Measurements from ENCODE around the gene SPPL2A.

DNA sequence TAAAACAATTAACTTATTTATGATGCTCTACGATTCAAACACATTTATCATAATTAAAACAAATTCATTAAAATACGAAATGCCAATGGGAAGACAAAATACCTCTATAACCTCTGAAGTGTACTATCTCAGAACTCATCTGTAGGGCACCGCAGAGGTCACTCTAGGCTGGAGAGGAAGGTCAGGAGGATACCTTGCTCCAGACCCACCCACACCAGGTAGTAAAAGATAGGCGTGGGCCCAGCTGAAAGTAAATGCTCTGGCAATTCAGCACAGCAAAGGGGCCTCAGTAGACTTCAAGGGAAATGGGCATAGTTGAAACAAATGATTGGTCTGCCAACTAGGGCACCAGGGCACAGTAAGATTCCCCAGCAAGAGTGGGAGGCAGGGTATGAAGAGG lies 26.0 kb upstream of the SPPL2A start:
- TF ChIP-seq EZH2 (IDR thresholded peaks at IDR 0.05; ENCODE audit: borderline replicate concordance, low read depth, low read length, poor library complexity, severe bottlenecking), result no peak
- TF ChIP-seq, protein P1, sequence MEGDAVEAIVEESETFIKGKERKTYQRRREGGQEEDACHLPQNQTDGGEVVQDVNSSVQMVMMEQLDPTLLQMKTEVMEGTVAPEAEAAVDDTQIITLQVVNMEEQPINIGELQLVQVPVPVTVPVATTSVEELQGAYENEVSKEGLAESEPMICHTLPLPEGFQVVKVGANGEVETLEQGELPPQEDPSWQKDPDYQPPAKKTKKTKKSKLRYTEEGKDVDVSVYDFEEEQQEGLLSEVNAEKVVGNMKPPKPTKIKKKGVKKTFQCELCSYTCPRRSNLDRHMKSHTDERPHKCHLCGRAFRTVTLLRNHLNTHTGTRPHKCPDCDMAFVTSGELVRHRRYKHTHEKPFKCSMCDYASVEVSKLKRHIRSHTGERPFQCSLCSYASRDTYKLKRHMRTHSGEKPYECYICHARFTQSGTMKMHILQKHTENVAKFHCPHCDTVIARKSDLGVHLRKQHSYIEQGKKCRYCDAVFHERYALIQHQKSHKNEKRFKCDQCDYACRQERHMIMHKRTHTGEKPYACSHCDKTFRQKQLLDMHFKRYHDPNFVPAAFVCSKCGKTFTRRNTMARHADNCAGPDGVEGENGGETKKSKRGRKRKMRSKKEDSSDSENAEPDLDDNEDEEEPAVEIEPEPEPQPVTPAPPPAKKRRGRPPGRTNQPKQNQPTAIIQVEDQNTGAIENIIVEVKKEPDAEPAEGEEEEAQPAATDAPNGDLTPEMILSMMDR (conservative IDR thresholded peaks at IDR 0.05; ENCODE audit: low read depth, low read length), result no peak

Data from A673 (cell line).